RWPE1 (cell line): Measurements from ENCODE around the gene FAM229A.

Experiments used
- CTCF ChIA-PET: fragments of 350-600 bp; sonication (Branson Sonifier 250); formaldehyde crosslinking; extraction: SDS; loops from one replicate; lab custom pipeline; 2021; lab: Yijun Ruan, JAX
- POLR2A ChIA-PET: fragments of 400-600 bp; formaldehyde crosslinking; extraction: SDS; loops from one replicate; lab custom pipeline; 2020; ENCODE audit warnings: antibody characterized with exemption; ENCODE audit not compliant: low non-redundant PET; lab: Yijun Ruan, JAX
- DNase-seq: peaks from one replicate; pipeline ENCODE4 v3.0.0; 2012; ENCODE audit warnings: low spot score
- H3K27ac ChIP-seq: fragments of 450-650 bp; 2 replicates; pipeline ENCODE4 v1.5.1; 2017
- TF ChIP-seq, protein P1 (sequence below): fragments of 450-650 bp; conservative IDR thresholded peaks from 2 replicates; pipeline ENCODE4 v1.5.1; 2017; ENCODE audit warnings: low read depth, mild to moderate bottlenecking

FAM229A gene

GRCh38 chr1:32311709-32312393 is 50.4 kb downstream of the FAM229A start:
- ChIA-PET POLR2A (interaction anchor here (1.1 kb wide), 1 partner anchor 24 kb away, joined by 3 read pairs; the partner anchor contains the start of gene MARCKSL1), CTCF (interaction anchor here (0.5 kb wide), 2 partner anchors 8 to 64 kb away, joined by 3 read pairs; no protein-coding TSS in a partner anchor)
- DNase-seq, result no peak
- TF ChIP-seq, protein P1, sequence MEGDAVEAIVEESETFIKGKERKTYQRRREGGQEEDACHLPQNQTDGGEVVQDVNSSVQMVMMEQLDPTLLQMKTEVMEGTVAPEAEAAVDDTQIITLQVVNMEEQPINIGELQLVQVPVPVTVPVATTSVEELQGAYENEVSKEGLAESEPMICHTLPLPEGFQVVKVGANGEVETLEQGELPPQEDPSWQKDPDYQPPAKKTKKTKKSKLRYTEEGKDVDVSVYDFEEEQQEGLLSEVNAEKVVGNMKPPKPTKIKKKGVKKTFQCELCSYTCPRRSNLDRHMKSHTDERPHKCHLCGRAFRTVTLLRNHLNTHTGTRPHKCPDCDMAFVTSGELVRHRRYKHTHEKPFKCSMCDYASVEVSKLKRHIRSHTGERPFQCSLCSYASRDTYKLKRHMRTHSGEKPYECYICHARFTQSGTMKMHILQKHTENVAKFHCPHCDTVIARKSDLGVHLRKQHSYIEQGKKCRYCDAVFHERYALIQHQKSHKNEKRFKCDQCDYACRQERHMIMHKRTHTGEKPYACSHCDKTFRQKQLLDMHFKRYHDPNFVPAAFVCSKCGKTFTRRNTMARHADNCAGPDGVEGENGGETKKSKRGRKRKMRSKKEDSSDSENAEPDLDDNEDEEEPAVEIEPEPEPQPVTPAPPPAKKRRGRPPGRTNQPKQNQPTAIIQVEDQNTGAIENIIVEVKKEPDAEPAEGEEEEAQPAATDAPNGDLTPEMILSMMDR, result no peak
- no peak overlapping the region for H3K27ac ChIP-seq
